Activated naive CD8-positive, alpha-beta T cell (primary cell): ENCODE results near the gene TNFRSF11A.

Experiments used
- H3K27ac Mint-ChIP-seq: one replicate; pipeline ENCODE4 v1.8.0; 2021; ENCODE audit warnings: mixed read lengths
- H3K27me3 Mint-ChIP-seq: one replicate; pipeline ENCODE4 v1.8.0; 2021; ENCODE audit warnings: mixed read lengths
- H3K36me3 Mint-ChIP-seq: one replicate; pipeline ENCODE4 v1.8.0; 2021; ENCODE audit warnings: mixed read lengths
- H3K4me1 Mint-ChIP-seq: one replicate; pipeline ENCODE4 v1.8.0; 2021; ENCODE audit warnings: low read depth, mixed read lengths
- H3K4me3 Mint-ChIP-seq: one replicate; pipeline ENCODE4 v1.8.0; 2021; ENCODE audit warnings: mild to moderate bottlenecking, mixed read lengths
- H3K9me3 Mint-ChIP-seq: one replicate; pipeline ENCODE4 v1.8.0; 2021; ENCODE audit warnings: low read depth, mixed read lengths

The TNFRSF11A gene

GRCh38 chr18:62425465-62426190, 100.5 kb downstream of the TNFRSF11A start:
- Mint-ChIP-seq H3K9me3 (peaks cover 6% of the 10 kb centered on the region), H3K4me1 (peaks cover 23% of the 10 kb centered on the region), H3K4me3 (no peak overlapping the region), H3K27me3 (peaks cover 1% of the 10 kb centered on the region), H3K27ac (no peak overlapping the region), H3K36me3 (peaks cover 5% of the 10 kb centered on the region)

- peaks cover 6% of the 10 kb centered on the region for H3K9me3 Mint-ChIP-seq
- no peak overlapping the region for H3K27ac Mint-ChIP-seq
- H3K27me3 Mint-ChIP-seq, result peaks cover 1% of the 10 kb centered on the region
- H3K36me3 Mint-ChIP-seq, result peaks cover 5% of the 10 kb centered on the region
- no peak overlapping the region for H3K4me3 Mint-ChIP-seq
- H3K4me1 Mint-ChIP-seq, result peaks cover 18% of the 10 kb centered on the region
Measured at GRCh38 chr18:62426191-62426488, 101.0 kb downstream of the TNFRSF11A start.

- Mint-ChIP-seq H3K27me3 (peaks cover 1% of the 10 kb centered on the region), H3K9me3 (peaks cover 6% of the 10 kb centered on the region), H3K4me1 (no peaks in the 10 kb centered on the region), H3K36me3 (peaks cover 5% of the 10 kb centered on the region), H3K27ac (no peak overlapping the region), H3K4me3 (no peak overlapping the region)
Measured at GRCh38 chr18:62432176-62432575, 107.1 kb downstream of the TNFRSF11A start.

- Mint-ChIP-seq H3K9me3 (peaks cover under 1% of the 10 kb centered on the region), H3K4me1 (no peaks in the 10 kb centered on the region), H3K27me3 (peaks cover 2% of the 10 kb centered on the region), H3K36me3 (peaks cover under 1% of the 10 kb centered on the region), H3K27ac (no peak overlapping the region), H3K4me3 (no peak overlapping the region)
Measured at GRCh38 chr18:62434798-62435197, 109.7 kb downstream of the TNFRSF11A start.

GRCh38 chr18:62435435-62436031, 110.4 kb downstream of the TNFRSF11A start:
- no peaks in the 10 kb centered on the region for H3K36me3 Mint-ChIP-seq
- H3K9me3 Mint-ChIP-seq, result no peaks in the 10 kb centered on the region
- no peak overlapping the region for H3K27ac Mint-ChIP-seq
- no peak overlapping the region for H3K4me3 Mint-ChIP-seq
- H3K27me3 Mint-ChIP-seq, result peaks cover 2% of the 10 kb centered on the region
- H3K4me1 Mint-ChIP-seq, result no peaks in the 10 kb centered on the region

- Mint-ChIP-seq H3K27ac (no peak overlapping the region), H3K4me1 (no peaks in the 10 kb centered on the region), H3K27me3 (peaks cover 2% of the 10 kb centered on the region), H3K9me3 (no peaks in the 10 kb centered on the region), H3K4me3 (no peak overlapping the region), H3K36me3 (no peaks in the 10 kb centered on the region)
Measured at GRCh38 chr18:62436636-62437234, 111.6 kb downstream of the TNFRSF11A start.

- Mint-ChIP-seq H3K4me3 (no peak overlapping the region), H3K4me1 (no peaks in the 10 kb centered on the region), H3K9me3 (no peaks in the 10 kb centered on the region), H3K27ac (no peak overlapping the region), H3K36me3 (no peaks in the 10 kb centered on the region), H3K27me3 (peaks cover 2% of the 10 kb centered on the region)
Measured at GRCh38 chr18:62437235-62438017, 112.3 kb downstream of the TNFRSF11A start.

- peaks cover 2% of the 10 kb centered on the region for H3K27me3 Mint-ChIP-seq
- H3K36me3 Mint-ChIP-seq, result no peaks in the 10 kb centered on the region
Measured at GRCh38 chr18:62438018-62438329, 112.9 kb downstream of the TNFRSF11A start.

GRCh38 chr18:62438402-62438801, 113.3 kb downstream of the TNFRSF11A start:
- Mint-ChIP-seq H3K9me3 (no peaks in the 10 kb centered on the region), H3K27me3 (peaks cover 2% of the 10 kb centered on the region), H3K4me1 (no peaks in the 10 kb centered on the region), H3K4me3 (no peak overlapping the region), H3K27ac (no peak overlapping the region), H3K36me3 (no peaks in the 10 kb centered on the region)

More at GRCh38 chr18:62438018-62438329, 112.9 kb downstream of the TNFRSF11A start:
- no peak overlapping the region for H3K4me3 Mint-ChIP-seq
- no peaks in the 10 kb centered on the region for H3K4me1 Mint-ChIP-seq
- no peaks in the 10 kb centered on the region for H3K9me3 Mint-ChIP-seq
- H3K27ac Mint-ChIP-seq, result no peak overlapping the region

- Mint-ChIP-seq H3K36me3 (no peaks in the 10 kb centered on the region), H3K4me1 (no peaks in the 10 kb centered on the region), H3K27me3 (peaks cover 2% of the 10 kb centered on the region), H3K27ac (no peak overlapping the region), H3K4me3 (no peak overlapping the region), H3K9me3 (no peaks in the 10 kb centered on the region)
Measured at GRCh38 chr18:62438866-62439265, 113.8 kb downstream of the TNFRSF11A start.
